HG03103 (cell line): ENCODE measurements around the gene ZNF43.
"Not testable (repeated sequence)": the region's sequence is repeated elsewhere in the genome, so short reads cannot be mapped to it uniquely, and the experiment has no call there.

Experiments
- ATAC-seq: cut with Tn5 transposase; IDR thresholded peaks from one replicate; pipeline ENCODE4 v1.9.1; 2021; ENCODE audit warnings: low read depth; ENCODE audit not compliant: unreplicated experiment

Gene ZNF43

DNA sequence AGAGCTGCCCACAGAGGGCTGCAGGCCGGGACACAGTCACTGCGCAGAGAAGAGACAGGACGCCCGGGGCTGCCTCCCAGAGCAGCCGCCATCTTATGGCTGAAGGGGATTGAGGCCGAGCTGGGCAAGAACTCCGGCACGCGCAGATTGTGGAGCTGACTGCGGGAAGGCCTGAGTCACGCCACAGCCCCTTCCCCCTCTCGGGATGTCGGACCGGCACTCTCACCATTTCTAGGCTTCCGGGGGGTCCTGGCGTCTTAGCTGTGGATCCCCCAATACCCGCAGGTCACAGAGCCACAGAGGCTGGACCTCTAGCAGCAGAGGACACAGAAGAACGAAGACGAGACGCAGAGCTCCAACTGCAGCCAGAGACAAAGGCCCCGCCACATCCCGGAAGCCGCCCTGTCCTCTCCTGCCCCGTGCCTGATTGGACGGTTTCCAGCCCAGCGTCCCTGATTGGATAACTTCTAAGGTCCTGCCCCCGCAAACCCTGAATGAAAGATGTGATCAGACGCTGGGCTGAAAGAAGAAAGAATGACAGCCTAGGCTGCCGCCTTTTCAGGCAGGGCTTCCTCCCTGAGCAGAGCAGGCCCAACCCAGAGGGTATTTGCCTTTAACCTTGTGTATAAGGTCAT is at the start of gene ZNF43:
Gene ZNF43, minus strand, starts transcription at position 373 of the 635 bp plus-strand sequence. Its CDS starts 144 bp downstream, at position 229.
- peak; percentile 94 for ATAC-seq

DNA sequence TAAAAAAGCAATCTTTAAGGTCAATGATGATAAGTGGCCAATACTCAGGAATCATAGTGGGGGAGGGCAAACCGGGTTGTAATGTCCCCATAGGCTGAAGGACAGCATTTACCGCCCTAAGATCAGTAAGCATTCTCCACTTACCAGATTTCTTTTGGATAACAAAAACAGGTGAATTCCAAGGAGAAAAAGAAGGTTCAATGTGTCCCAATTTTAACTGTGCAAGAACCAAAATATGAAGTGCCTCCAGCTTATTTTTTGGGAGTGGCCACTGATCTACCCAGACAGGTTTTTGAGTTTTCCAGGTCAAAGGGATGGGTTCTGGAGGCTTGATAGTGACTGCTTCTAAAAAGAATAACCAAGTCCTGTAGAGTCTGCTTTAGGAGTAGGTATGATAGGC is 49.5 kb upstream of the ZNF43 start:
- ATAC-seq, result not testable (repeated sequence)

DNA sequence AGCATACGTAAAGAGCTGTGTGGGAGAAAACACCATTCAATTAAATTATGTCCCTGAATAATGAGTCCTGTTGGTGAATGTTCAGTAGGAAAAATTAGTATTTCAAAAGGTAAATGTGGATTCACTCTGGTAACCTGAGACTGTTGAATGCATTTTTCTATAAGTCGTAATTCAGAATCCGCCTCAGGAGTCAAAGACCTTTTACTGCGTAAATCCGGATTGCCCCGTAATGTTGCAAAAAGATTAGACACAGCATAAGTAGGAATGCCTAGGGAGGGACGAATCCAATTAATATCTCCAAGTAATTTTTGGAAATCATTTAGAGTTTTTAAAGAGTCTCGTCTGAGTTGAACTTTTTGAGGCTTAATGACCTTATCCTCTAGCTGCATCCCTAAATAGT is 48.8 kb upstream of the ZNF43 start:
- not testable (repeated sequence) for ATAC-seq

DNA sequence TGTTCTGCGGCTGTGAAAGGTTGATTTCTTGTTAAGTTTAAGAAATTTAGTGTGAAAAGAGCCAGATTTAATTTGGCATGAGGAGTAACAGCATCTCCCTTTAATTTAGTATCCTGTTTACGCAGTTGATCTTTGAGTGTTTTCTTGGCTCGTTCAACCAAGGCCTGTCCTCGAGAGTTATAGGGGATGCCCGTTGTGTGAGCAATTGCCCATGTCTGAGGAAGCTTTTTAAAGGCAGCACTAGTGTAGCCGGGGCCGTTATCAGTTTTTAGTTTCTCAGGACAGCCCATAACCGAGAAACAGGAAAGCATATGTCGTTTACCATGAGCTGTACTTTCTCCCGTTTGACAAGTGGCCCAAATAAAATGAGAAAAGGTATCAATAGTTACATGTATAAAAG is 47.5 kb upstream of the ZNF43 start:
- no peak for ATAC-seq

DNA sequence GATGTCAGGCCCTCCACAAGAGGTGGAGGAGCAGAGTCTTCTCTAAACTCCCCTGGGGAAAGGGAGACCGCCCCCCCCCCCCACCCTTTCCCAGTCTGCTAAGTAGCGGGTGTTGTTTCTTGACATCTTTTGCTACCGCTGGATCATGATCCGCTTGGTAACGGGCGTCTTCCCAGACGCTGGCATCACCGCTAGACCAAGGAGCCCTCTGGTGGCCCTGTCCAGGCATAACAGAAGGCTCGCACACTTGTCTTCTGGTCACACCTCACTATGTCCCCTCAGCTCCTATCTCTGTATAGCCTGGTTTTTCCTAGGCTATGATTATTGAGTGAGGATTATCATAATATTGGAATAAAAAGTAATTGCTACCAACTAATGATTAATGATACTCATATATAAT is 44.8 kb upstream of the ZNF43 start:
- not testable (repeated sequence) for ATAC-seq

DNA sequence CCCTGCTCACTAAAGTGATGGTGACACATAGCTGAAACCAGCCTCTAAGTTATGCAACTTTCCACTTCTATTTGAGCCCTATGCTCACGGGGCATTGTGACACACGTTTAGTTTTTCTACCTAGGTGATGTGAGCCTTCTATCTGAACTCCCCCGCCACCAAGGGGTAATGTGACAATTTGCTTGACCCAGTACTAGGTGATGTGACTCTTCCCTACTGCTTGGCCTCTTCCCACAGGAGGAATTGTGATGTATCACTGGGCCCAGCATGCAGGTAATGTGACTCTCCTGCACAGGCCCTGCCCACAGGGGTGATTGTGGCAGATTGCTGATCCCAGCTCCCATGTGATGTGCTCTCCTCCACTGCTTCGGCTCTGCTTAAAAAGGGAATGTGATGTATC is 42.7 kb upstream of the ZNF43 start:
- no peak for ATAC-seq

DNA sequence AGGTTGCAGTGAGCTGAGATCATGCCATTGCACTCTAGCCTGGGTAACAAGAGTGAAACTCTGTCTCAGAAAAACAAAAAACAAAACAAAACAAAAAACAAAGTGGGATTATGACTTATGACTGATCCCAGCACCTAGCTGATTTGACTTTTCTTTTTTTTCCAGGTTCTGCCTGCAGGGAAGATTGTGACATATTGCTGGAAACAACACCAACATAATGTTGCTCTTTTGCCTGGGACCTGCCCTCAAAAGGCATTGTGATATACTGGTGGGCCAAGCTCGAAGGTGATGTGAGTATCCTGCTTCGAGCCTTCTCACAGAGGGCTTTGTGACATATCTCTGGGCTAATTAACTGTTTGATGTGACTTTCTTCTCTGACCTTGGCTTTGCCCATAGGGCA is 42.0 kb upstream of the ZNF43 start:
- ATAC-seq, result no peak

DNA sequence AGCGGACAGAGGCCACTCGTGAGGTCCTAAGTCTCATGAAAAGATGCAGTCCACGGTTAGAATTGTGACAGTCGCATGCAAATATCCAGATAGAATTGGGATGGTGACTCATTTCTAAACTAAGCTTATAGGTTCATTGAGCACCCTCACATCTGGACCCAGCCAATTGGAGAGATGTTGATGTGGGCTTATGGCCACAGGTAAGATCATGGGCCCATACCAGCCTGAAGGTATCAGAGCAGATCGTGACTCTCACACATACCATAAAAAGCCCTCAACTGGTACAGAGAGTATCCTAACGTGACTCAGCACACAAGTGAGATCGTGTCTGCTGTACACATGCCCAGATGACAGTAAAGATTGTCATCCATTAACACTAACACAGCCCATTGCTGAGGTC is 40.6 kb upstream of the ZNF43 start:
- not testable (repeated sequence) for ATAC-seq

DNA sequence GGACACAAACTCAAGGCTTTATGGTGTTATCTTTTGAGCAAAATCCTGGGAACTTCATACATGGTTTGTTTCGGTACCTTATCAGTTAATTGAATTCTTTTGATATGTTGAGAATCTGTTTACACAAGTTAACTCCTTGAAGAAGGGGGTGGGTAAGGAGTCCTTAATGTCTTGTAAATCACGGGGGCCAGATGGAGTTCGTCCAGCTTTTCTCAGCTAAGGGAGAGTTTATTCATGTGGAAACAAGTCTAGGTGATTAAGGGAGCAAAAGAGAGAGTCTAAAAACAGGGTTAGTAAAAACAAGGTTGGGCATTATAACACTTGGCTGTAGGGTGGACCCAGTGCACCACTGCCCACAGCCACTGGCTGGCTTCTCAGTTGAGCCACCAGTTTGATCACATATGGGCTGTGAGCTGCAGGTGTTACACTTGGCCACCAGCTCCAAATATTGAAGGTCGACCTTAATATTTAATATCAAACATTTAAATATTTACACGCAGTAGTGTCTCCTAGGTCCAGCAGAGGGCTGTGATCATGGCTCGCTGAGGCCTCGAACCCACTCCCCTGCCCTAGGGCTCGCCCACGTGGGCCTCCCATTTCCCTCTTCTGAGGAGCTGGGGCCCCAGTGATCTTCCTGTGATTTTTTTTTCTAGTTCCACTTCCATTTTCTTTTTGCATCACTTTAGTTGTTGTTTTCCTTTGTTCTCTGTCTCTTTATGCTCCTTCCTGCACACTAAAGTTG is 21.0 kb upstream of the ZNF43 start:
- no peak for ATAC-seq

DNA sequence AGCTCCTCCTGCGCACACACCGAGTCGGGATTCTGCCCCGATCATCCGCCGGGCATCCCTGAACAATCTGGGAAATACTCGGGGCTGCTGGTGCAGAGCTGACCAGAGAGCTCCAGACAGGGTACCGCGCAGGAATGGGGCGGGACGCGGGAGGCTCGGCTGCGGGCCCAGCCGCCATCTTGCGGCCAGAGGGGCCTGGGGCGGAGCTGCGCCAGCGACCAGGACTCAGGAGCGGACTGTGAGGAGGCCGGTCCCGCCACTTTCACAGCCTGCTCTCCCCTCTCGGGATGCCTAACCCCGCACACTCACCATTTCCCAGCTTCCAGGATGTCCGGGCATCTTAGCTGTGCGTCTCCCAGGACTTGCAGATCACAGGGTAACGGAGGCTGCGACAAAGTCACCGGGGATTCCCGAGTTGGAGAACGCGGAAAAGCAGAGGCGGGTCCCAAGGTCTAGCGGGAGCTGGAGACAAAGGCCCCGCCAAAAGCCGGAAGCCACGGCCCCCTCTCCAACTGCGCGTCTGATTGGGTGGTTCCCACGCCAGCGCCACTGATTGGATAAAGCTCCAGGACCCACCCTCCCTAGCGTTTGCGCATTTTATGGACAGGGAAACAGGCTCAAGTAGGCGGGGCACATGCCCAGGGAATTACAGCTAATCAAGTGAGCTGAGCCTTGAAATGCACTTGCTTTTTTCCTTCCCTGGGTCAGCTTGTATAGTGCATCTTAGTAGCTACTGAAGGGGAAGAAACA is 15.8 kb upstream of the ZNF43 start:
- peak; percentile 98 for ATAC-seq

DNA sequence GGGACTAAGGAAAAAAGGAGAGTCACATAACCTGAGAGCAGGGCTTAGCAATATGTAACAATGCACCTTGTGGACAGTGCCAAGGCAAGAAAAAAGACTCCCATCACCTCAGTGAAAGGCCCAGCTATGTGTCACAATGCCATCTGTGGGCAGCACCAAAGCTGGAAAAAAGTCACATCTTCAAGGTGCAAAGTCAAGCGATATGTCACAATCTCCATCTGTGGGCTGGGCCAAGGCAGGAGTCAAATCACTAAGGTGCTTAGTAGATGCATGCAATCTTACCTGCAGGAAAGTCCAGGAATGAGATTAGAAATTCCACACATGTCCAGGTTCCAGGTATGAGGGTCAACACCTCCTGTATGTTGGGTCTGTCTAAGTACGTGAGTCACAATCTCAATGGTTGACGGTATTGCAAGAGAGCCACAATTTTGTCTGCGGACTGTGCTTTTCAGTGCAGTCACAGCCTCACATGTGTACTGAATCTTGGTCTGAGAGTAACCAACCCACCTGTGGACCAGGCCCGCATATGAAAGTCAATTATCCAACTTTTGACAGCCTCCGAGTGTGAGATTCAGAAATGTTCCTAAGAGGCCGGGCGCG is 14.8 kb upstream of the ZNF43 start:
- ATAC-seq, result no peak

DNA sequence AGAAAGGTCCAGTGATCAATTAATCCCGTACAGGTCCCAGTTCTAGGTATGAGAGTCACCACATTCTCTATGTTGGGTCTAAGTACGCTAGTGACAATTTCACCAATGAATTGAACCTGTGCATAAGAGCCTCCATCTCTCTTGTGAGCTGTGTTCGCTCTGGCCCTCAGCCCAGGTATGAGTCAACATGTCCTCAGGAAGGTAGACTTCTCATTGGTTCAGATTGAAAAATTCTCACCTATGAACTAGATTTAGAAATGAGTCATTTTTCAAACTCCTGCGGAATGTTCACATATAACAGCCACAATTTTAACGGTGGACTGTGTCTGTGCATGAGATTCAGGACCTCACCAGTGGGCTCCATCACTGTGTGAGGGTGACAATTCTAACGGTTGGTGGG is 12.7 kb upstream of the ZNF43 start:
- no peak for ATAC-seq

DNA sequence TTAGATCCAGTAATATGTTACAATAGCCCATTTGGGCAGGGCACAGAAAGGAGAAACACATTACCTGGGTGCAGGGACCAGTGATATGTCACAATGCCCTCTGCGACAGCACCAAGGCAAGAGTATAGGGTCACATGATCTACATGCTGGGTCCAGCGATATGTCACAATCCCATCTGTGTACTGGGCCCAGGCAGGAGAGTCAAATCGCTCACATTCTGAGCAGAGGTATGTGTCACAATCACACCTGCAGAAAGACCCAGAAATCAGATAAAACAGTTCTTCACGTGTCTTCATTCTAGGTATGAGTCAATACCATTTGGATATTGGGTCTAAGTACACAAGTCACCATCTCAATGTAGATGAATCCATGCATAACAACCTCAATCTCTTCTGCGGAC is 7.1 kb upstream of the ZNF43 start:
- no peak for ATAC-seq

DNA sequence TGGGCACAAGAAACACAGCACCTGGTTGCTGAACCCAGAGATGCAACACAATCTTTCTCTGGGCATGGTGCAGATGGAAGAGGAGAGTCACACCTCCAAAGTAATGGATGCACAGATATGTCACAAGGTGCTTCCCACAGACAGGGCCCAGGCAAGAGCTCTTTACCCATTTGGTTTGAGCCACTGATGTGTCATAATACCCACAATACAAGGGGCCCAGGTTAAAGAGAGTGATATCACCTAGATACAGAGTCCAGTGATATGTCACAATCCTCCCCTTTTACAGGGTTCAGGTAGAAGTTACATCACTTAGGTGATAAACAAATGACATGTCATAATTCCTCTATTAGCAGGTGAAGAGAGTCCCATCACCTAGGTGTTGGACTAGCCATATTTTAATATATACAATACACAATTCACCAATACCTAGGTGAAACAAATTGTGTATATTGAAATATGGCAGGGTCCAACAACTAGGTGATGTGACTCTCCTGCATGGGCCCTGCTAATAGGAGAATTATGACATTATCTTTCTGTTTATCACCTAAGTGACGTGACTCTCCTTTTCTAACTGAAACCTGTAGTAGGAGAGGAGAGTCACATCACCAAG is 5.6 kb upstream of the ZNF43 start:
- no peak for ATAC-seq

DNA sequence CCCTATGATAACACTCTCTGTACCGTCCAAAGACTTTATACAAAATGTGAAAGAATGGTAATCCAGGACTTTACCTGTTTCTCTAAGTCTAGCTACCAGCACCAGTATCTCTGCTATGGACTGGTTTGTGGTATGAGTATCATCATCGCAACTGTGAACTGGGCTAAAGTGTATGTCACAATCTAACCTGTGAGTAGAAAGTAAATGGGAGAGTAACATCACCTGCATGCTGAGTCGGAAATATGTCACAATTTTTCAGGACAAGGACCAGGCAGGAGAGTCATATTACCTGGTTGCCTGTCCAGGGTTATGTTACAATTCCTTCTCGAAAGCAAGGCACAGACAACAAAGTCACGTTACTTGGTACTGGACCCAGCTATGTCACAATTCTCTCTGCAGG is 5.1 kb upstream of the ZNF43 start:
- ATAC-seq, result no peak

DNA sequence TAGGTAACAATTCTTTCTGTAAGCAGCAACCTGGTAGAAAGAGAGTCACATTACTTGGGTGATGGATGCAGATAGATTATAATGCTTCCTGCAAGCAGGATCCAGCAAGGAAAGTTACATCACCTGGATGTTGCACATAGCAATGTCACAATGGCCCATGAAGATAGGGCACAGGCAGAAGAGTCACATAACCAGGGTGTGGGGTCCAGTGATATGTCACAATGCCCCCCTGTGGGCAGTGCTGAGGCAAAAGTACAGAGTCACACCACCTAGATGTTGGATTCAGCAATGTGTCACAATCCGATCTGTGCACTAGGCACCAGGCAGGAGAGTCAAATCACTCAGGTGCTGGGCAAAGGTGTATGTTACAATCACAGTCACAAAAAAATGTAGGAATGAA is 4.0 kb upstream of the ZNF43 start:
- ATAC-seq, result no peak

DNA sequence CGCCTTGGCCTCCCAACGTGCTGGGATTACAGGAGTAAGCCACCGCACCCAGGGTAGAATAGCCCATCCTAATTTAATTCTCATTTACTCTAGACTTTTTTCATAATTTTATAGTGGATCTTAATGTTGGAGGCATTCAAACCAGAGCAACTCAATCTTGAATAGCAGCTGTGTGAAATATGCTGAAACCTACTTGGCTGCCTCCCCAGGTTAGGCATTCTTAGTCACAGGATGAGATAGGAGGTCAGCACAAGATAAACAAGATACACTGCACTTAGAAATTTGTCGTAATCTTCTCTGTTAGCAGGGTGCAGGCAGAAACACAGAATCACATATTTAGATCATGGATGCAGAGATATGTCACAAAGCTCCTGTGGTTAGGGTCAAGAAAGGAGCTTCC is 2.7 kb upstream of the ZNF43 start:
- no peak for ATAC-seq

DNA sequence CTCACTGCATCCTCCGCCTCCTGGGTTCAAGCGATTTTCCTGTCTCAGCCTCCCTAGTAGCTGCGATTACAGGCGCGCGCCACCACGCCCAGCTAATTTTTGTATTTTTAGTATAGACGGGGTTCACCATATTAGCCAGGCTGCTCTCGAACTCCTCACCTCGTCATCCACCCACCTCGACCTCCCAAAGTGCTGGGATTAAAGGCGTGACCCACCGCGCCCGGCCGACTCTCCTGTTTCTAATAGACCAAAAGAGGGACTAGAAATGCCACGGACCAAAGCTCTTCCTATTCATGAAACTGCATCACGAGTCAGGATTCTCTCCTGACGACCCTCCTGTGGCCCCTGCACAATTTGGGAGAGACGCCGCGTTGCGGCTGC is 563 bp downstream of the ZNF43 start:
- ATAC-seq, result no peak

DNA sequence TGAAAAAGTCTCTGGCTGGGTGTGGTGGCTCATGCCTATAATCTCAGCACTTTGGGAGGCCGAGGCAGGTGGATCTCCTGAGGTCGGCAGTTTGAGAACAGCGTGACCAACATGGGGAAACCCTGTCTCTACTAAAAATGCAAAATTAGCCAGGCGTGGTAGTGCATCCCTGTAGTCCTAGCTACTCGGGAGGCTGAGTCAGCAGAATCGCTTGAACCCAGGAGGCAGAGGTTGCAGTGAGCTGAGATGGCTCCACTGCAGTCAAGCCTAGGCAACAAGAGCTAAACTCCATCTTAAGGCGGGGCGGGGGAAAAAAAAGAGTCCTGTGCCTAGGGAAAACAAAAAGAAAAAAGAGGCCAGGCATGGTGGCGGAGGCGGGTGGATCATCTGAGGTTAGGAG is 2.2 kb downstream of the ZNF43 start:
- no peak for ATAC-seq

DNA sequence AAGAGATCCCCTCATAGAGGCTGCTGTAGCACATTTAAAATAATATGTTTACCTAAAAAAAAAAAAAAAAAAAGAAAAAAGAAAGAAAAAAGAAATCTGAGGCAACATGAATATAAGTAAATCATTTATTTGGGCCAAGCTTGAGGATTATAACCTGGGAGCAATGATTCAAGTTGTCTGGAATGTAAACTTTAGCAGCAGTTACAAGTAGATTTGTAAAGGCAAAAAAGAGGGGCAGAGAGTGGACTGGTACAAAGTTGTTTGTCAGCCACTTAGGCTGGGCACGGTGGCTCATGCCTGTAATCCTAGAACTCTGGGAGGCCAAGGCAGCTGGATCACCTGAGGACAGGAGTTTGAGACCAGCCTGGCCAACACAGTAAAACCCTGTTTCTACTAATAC is 11.3 kb downstream of the ZNF43 start:
- ATAC-seq, result no peak

DNA sequence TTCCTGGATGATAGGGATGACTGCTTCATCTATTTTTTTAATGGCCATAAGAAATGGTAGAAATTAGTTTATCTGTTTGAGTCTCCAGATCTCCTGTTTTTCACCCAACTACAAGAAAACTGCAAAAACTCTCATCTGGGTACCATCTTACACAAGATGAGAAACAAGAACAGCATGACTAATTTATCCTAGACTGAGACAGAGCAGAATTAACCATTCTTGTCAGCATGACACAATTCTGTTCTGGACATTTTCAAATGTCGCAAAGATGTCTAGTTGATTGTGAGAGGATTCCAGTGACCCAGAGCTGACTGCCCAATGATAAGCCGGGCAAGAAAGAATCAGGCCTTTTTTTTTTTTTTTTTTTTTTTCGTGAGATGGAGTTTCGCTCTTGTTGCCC is 12.8 kb downstream of the ZNF43 start:
- ATAC-seq, result no peak
